HG03025 (cell line): ENCODE measurements around the gene MYO7B.

Experiments used
- ATAC-seq: cut with Tn5 transposase; IDR thresholded peaks from one replicate; pipeline ENCODE4 v1.9.1; 2021; ENCODE audit warnings: mild to moderate bottlenecking, moderate library complexity; ENCODE audit not compliant: unreplicated experiment, low FRiP score

Gene MYO7B

DNA sequence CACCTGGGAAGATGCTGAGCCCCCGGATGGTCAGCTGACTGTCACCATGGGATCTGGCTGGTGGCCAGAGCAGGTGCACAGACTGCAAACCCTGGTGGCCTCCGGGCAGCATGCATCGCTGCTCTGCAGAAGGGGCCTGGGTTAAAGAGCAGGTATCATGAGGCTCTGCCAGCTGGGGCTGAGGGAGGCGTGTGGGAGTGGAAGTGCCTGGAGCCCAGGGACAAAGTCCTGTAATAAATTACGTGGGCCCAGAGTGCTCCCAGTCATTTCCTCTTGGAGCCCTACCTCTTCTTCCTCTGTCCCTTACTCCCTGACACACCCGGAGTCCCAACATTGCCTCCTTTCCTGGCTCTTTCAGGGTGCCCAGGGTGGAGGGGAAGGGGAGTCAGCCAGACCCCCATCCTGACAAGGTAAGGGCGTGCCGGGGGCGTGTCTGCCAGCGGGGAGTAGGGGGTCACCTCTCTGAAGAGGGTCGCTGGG is at the start of gene MYO7B:
Gene MYO7B (plus strand): TSS at position 262 of the 480 bp plus-strand sequence. CDS start 24,040 bp downstream, outside the sequence.
- no peak for ATAC-seq

DNA sequence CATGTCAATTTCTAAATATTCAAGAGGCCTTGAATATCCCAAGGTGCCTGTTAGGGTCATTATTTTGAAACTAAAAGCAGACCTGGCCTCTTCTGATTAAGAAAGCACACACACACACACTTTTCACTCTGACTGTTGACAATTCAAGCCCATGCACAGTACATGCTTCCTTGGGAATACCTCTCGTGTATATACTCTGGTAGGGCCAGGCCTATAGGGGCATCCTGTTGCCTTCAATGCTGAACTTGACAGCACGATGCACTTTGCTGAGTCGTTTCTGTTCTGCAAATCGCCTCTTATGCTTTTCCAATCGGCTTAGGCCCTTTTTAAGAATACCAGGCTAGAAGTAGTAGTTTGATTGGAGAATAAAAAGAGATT is 49.8 kb upstream of the MYO7B start:
- no peak for ATAC-seq

DNA sequence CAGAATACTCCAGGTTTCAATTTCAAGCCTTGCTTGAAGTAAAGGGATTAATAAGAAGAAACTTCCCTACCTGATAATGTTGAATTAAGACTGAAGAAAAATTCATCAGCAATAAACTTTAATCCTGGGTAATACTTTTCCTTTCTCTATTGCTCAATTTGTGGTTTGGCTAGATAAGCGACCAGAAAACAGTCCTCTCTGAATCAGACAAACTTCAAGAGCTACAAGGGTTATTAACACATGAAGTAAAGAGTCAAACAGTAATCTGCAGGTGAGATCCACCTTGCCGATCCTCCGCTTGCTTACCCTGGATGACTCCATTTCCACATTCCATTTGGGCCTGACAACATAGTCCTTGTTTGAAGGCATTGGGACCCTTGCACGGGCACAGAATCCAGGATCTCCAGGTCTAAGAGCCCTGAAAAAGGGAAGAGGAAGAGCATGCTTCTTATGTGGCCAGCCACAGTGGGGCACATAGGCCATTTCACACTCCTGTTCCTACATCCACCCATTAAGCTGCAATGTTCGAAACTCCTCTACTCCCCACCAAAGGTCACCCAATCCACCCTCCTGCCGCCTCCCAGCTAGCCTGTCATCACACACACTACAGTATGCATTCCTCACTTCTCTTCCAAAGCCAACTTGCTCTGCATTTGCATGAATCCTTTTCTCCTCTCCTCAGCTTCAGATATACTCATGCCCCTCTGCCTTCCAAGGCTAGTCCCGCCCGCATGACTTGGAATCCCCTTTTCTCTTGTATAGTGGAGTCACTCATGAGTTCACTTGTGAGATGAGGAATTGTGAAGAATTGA is 49.0 kb upstream of the MYO7B start:
- no peak for ATAC-seq

DNA sequence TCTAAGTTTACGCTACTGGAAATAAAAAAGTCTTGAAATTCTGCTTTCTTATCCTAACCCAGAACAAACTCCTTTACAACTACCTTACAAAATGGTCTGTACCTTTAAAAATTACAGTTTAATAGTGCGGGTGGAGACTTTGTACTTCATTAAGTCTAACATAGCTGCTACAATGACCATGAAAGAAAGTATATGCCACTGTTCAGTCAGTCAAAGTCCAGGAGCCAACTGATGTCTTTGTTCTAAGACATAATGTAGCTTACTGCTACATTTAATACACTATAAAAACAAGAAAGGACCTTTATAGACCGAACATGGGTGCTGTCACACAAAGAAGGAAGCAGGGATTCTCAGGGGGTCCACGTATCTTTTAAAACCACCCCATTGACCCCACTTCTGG is 45.2 kb upstream of the MYO7B start:
- ATAC-seq: no peak

DNA sequence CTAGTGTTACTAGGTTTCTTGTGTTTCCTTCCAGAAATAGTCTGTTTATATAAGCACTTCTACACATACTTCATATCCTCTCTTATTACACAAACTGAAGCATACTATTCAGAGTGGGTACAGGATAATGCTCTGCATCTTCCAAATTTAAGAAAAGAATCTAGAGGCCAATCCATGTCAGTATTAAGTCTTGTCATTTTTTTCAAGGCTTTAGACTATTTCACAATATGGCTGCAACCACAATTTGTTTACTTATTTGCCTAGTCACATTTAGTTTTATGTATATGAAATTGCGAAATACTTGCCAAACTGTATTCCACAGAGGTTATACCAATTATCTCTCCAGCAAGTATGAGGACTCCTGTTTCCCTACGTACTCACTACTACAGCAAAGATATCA is 37.1 kb upstream of the MYO7B start:
- no peak for ATAC-seq

DNA sequence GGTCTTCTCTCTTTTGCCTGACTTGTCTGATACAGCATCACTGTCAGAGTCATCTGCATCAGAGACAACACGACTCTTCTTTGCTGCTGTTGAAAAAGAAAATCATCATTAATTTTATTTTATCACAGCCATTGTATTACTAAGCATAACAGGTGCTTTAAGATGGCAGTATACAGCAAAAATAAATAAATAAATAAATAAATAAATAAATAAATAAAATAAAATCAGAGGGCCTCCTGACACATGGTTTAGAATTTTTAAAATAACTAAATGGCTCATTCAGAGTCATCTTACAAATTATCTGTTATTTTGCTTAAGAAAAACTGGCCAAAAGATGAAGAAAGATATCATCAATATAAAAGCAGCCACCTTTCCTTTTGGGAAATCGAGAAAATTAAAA is 32.0 kb upstream of the MYO7B start:
- no peak for ATAC-seq

DNA sequence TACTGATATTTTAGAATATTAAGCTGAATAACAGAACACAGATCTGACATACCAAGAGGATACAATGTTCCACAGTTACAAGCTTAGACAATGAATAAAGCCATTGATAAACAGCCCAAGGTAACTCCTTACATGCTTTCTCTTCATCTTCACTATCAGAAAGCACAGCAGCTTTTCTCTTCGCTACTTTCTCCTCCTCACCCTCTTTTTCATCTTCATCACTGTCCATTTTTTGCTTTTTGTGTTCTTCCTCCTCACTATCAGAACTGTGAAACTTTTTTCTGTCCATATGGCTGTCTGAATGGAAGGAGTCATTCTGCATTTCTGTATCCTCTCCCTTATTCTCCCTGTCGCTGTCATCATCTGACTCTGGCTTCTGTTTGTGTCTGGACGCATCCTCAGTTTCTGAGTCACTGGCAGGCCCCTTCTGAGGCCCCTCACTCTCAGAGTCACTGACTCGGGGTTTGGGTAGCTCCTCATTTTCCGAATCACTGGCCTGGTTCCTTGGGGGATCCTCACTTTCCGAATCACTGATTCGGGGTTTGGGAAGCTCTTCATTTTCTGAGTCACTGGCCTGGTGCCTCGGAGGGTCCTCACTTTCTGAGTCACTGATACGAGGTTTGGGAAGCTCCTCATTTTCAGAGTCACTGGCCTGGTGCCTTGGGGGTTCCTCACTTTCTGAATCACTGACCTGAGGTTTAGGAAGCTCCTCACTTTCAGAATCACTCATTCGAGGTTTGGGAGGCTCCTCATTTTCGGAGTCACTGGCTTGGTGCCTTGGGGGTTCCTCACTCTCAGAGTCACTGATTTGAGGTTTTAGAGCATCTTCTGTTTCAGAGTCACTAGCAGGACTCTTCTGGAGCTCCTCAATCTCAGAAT is 30.7 kb upstream of the MYO7B start:
- ATAC-seq: no peak

DNA sequence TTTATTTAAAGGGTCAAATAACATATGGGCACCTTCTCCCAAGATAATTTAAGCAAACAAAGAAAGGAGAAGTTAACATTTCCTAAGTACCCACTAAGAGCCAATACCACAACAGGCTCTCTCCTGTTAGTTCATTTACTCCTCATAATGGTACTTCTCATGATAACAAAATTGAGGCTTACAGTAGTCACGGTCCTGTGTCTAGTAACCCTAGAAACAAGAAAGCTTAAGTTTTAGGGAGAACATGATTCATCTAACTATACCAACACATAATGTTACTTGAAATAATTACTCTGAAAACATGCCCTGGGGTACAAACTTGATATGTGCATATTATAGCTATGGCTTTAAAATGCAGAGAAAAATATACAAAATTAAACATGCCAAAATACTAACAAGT is 29.0 kb upstream of the MYO7B start:
- no peak for ATAC-seq

DNA sequence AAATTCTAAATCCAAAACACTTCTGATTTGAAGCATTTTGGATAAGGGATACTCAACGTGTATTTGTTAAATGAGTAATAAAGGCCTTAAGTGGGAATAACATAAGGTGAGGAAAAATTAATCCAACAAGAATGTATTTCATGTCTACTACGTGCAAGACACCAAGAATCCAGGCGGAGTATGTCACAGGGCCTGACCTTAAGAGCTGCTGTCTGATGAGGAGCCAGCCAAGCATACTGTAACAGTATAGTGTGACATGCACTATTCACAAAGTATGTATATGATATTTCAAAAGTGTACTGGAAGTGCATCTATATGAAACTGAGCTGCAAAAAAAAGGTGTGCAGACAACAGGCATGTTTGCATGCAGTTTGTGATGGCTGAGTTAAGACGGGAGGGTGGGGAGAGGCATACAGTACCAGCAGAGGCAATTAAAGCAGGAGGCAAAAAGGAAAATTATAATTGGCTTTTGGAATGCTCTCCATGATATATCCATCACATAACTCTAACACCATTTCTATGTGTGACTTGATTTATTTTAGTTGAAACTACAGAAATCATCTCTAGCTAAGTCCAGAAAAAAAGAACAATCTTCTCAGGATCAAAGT is 27.4 kb upstream of the MYO7B start:
- no peak for ATAC-seq

DNA sequence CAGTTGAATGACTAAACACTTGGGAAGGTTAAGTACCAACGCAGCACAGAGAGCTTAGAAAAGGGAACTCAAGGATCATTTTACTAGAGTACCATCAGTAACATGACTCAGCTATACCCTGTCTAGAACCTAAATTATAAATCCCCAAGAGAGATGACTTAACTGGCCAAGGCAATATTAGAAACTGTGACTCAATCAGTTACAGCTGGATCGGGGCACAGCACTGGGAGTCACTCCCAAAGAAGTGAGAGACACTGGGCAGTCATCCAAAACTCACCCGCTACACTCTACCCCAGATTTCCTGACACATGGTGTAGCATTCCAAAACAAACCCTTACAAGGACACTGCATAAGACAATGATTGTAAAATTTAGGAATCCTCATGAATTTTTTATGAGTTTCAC is 26.9 kb upstream of the MYO7B start:
- no peak for ATAC-seq

DNA sequence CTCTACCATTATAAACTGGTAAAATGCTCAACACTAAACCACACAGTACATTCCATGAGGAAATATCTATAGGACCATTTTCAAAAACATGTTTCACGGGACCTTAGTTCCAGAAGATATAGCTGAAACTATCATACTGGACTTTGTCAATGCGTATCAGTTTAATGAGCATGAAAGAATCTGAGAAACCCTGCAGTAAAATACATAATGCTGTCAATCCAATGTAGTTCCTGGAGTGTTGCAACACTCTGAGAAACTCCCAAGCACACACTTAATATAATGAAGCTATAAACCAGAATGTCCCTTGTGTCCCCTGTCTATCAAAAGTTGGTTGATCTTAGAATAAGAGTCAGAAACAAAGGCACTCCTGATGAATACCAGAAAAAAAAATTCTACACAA is 25.4 kb upstream of the MYO7B start:
- no peak for ATAC-seq

DNA sequence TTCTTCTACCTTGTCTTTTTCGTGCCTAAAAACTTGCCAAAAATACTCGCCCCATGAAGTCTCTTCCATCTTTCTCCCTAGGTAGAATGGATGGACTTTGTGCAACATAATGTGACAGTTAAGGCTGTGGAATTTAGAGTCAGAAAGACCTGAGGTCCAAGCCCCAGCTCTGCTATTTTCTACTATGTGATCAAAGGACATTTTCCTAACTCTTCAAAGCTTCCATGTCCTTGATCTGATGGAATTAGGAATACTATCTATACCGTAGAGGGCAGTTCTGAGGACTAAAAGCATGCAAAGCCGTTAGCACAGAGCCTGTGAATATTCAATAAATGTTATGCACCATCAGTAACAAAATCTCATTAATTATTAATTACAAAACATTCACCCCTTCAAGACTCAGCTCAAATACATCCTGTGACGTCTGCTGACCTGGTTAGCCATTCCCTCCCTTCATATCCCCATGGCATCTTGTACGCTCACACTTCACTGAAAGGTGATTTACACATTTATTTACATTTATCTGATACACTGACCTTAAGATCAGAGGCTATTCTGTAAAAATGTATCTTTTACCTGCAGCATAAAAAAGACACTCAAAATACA is 24.3 kb upstream of the MYO7B start:
- no peak for ATAC-seq

DNA sequence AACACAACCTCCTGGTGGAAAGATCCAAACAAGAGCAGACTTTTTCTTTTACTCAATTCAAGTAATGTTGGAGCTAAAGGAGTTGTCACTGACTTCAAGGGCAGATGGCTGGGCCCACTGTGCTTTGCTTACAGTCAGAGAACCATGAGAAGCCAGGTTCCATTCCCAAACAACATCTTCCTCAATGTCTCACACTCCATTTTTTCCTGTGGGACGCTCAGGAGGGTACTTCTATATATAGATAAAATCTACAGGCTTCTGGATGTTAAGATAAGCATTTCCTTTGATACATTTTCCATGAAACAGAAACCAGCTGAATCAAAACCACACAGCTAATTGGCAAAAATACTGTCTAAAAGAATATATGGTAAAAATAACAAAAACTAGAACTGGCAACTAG is 23.6 kb upstream of the MYO7B start:
- ATAC-seq: no peak

DNA sequence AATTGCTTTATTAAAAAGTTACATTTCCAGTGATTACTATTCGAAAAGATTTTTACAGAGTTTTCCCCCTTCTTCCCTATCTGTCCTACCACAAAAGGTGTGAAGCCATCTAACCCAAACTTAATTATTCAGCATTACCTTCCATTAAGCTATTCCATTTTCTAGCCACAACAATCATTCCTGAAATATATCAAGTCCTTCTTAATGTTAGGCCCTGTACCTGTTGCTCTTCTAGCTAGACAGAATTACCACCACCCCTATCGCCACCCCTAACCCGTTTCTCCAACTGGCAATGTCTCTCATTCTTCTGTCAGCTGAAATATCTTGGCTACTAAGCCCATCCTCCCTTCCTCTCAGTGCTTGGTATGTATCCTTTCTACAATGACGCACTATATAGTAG is 23.1 kb upstream of the MYO7B start:
- no peak for ATAC-seq

DNA sequence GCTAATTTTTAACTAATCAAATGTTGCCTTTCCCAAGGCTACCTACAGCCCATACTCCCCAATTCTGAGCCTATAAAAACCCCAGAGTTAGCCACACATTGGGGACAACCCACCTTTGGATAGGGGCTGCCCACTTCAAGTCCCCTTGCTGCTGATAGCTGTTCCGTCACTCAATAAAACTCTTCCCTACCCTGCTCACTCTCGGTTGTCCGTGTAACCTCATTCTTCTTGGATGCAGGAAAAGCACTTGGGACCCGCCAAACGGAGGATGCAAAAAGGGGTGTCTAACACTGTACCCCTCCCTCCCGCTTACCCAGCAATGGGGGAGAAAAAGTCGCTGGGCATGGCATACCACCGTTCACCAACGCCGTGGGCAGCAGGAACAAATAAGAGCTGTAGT is 21.4 kb upstream of the MYO7B start:
- ATAC-seq: no peak

DNA sequence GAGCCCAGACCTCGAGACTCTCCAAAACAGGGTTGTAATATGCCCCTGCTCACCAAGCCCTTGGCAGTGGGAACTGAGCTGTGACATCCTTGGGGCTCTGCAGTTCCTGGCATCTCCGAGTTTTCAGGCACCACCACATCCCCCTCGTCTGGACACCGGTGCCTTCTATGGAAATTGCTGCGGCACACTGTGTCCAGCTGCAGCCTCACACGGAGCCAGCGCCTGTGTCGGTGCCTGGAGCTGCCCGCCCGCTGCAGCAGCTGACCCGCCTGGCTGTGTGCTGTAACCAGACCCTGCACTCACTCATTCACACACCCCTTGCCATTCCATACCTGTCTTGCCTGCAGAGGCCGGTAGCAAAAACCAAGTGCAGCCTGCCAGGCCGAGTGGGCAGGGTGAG is 21.0 kb upstream of the MYO7B start:
- no peak for ATAC-seq

DNA sequence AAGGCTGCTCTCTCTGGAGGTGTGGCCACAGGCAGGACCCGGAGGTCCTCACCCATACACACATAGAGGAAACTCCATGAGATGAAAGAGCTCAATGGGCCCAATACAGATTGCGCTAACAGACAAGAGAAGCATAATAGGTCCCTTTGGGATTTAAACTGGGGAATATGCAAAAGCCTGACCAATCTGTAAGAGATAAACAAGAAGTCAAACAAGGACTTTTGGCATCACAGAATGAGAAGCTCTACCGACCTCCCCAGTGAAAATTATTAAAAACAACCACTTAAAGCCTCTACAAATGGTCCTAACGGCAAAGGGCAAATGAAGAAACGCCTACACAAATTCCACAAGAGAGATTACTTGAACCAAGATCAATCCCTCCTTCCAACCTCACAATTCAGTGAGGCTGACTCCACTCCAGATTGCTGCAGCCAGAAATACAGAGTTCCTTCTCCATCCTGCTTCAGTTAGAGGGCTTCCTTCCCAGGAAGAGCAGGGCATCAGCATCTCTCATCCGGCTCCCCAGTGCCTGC is 20.0 kb upstream of the MYO7B start:
- ATAC-seq: no peak

DNA sequence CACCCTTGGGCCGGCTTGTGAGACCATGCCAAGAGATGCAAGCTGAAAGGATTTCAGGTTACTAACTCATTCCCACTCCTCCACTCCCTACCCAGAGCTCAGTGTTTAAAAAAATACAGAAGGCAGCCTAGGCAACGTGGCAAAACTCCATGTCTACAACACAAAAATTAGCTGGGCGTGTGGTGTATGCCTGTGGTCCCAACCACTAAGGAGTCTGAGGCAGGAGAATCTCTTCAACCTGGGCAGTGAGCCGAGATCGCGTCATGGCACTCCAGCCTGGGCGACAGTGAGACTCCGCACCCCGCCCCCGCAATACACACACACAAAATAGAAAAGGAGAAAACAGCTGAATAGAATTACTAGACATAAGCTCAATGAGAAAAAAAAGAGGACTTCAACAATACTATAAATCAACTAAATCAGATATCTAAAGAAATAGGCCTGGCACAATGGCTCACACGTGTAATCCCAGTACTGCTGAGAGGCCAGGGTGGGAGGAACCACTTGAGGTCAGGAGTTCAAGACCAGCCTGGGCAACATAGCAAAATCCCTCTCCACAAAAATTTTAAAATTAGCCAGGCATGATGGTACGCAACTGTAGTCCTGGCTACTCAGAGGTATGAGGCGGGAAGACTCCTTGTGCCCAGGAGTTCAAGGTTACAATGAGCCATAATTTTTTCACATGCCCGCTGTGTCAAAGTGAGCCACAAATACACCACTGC is 19.3 kb upstream of the MYO7B start:
- ATAC-seq: no peak

DNA sequence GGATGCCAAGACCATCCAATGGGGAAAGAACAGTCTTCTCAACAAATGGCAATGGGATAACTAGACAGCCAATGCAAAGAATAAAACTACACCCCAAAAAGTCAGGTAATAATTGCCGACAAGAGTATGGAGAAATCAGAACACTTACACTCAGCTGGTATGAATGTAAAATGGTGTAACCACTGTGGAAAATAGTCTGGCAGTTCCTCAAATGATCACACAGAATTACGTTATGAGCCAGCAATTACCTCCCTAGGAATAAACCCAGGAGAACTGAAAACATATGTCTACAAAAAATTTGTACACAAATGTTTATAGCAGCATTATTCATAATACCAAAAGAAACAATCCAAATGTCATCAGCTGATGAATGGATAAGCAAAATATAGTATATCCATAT is 18.0 kb upstream of the MYO7B start:
- no peak for ATAC-seq

DNA sequence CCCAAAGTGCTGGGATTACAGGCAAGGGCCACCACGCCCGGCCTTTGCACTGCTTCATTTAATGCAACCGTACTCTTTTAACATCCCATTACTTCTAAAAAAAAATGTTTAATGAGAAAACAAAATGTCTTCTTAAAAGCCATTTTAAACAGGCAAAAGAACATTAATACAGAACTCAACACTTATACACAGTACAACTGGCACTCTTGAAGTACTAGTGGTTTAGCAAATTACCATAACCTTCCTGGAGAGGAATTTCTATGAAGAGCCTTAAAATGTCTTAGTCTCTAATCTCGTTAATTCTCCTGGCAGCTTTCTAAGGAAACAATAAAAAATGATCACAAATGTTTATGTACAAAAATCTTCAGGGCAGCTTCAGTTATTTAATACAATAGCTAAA is 15.1 kb upstream of the MYO7B start:
- no peak for ATAC-seq
